Measurements from ENCODE around the gene AGAP1.

Gene AGAP1

DNA sequence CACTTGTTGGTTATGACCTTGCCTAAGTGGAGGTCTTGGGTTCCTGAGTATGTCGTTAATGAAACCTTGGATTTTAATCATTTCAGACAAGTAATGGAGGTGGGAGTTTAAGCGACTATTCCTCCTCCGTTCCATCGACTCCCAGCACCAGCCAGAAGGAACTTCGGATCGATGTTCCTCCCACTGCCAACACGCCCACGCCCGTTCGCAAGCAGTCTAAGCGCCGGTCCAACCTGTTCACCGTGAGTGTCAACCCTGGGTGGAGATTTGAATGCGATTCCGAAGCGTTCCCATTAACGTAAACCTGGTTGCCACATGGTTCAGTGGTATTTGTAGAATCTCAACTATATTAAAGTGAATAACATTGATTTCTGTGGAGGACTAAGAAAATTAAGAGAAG lies 305.4 kb downstream of the AGAP1 start:
- no peak overlapping the region for H3K27ac Mint-ChIP-seq
- DNase-seq, result no peak

GRCh38 chr2:235802542-235802941 lies 308.7 kb downstream of the AGAP1 start:
- H3K27ac Mint-ChIP-seq, result no peak overlapping the region
- ATAC-seq (no peak), DNase-seq (no peak)
- H3K27me3 Mint-ChIP-seq, result peaks cover 2% of the 10 kb centered on the region
- H3K4me1 Mint-ChIP-seq, result no peaks in the 10 kb centered on the region
- no peaks in the 10 kb centered on the region for H3K36me3 Mint-ChIP-seq (ENCODE audit: low read depth)
- no peak overlapping the region for H3K4me3 Mint-ChIP-seq
- H3K9me3 Mint-ChIP-seq, result no peaks in the 10 kb centered on the region

More for the DNA sequence above, 305.4 kb downstream of the AGAP1 start:
- H3K27me3 Mint-ChIP-seq, result peaks cover 3% of the 10 kb centered on the region
- no peaks in the 10 kb centered on the region for H3K9me3 Mint-ChIP-seq
- no peak for ATAC-seq
- no peaks in the 10 kb centered on the region for H3K4me1 Mint-ChIP-seq
- H3K4me3 Mint-ChIP-seq, result no peak overlapping the region
- no peaks in the 10 kb centered on the region for H3K36me3 Mint-ChIP-seq (ENCODE audit: low read depth)

GRCh38 chr2:235803028-235803427 lies 309.2 kb downstream of the AGAP1 start:
- Mint-ChIP-seq H3K4me1 (no peaks in the 10 kb centered on the region), H3K36me3 (ENCODE audit: low read depth) (no peaks in the 10 kb centered on the region), H3K27ac (no peak overlapping the region), H3K27me3 (no peaks in the 10 kb centered on the region), H3K4me3 (no peak overlapping the region), H3K9me3 (no peaks in the 10 kb centered on the region)
- no peak for DNase-seq
- no peak for ATAC-seq

GRCh38 chr2:235804676-235805075 lies 310.8 kb downstream of the AGAP1 start:
- Mint-ChIP-seq H3K27me3 (no peaks in the 10 kb centered on the region), H3K4me1 (no peaks in the 10 kb centered on the region), H3K36me3 (ENCODE audit: low read depth) (no peaks in the 10 kb centered on the region), H3K9me3 (no peaks in the 10 kb centered on the region), H3K27ac (no peak overlapping the region), H3K4me3 (no peak overlapping the region)
- no peak for ATAC-seq
- no peak for DNase-seq

- ATAC-seq (no peak), DNase-seq (no peak)
- H3K4me3 Mint-ChIP-seq, result no peak overlapping the region
- no peaks in the 10 kb centered on the region for H3K9me3 Mint-ChIP-seq
- H3K27ac Mint-ChIP-seq, result no peak overlapping the region
- H3K4me1 Mint-ChIP-seq, result no peaks in the 10 kb centered on the region
- no peaks in the 10 kb centered on the region for H3K36me3 Mint-ChIP-seq (ENCODE audit: low read depth)
- H3K27me3 Mint-ChIP-seq, result no peaks in the 10 kb centered on the region
Measured at GRCh38 chr2:235806986-235807750, 313.3 kb downstream of the AGAP1 start.

GRCh38 chr2:235808366-235808765 lies 314.5 kb downstream of the AGAP1 start:
- ATAC-seq, result no peak

GRCh38 chr2:235810252-235810651 lies 316.4 kb downstream of the AGAP1 start:
- no peaks in the 10 kb centered on the region for H3K9me3 Mint-ChIP-seq
- DNase-seq (no peak), ATAC-seq (no peak)
- H3K4me1 Mint-ChIP-seq, result no peaks in the 10 kb centered on the region
- no peaks in the 10 kb centered on the region for H3K27me3 Mint-ChIP-seq
- H3K27ac Mint-ChIP-seq, result no peak overlapping the region
- no peaks in the 10 kb centered on the region for H3K36me3 Mint-ChIP-seq (ENCODE audit: low read depth)
- H3K4me3 Mint-ChIP-seq, result no peak overlapping the region

More at GRCh38 chr2:235808366-235808765, 314.5 kb downstream of the AGAP1 start:
- H3K36me3 Mint-ChIP-seq (ENCODE audit: low read depth), result no peaks in the 10 kb centered on the region
- H3K4me3 Mint-ChIP-seq, result no peak overlapping the region
- H3K9me3 Mint-ChIP-seq, result no peaks in the 10 kb centered on the region
- DNase-seq, result no peak
- no peak overlapping the region for H3K27ac Mint-ChIP-seq
- no peaks in the 10 kb centered on the region for H3K4me1 Mint-ChIP-seq
- H3K27me3 Mint-ChIP-seq, result no peaks in the 10 kb centered on the region

- DNase-seq (no peak), ATAC-seq (no peak)
- Mint-ChIP-seq H3K36me3 (ENCODE audit: low read depth) (no peaks in the 10 kb centered on the region), H3K4me3 (no peak overlapping the region), H3K9me3 (no peaks in the 10 kb centered on the region), H3K27ac (no peak overlapping the region), H3K4me1 (no peaks in the 10 kb centered on the region), H3K27me3 (no peaks in the 10 kb centered on the region)
Measured at GRCh38 chr2:235810846-235811245, 317.0 kb downstream of the AGAP1 start.

DNA sequence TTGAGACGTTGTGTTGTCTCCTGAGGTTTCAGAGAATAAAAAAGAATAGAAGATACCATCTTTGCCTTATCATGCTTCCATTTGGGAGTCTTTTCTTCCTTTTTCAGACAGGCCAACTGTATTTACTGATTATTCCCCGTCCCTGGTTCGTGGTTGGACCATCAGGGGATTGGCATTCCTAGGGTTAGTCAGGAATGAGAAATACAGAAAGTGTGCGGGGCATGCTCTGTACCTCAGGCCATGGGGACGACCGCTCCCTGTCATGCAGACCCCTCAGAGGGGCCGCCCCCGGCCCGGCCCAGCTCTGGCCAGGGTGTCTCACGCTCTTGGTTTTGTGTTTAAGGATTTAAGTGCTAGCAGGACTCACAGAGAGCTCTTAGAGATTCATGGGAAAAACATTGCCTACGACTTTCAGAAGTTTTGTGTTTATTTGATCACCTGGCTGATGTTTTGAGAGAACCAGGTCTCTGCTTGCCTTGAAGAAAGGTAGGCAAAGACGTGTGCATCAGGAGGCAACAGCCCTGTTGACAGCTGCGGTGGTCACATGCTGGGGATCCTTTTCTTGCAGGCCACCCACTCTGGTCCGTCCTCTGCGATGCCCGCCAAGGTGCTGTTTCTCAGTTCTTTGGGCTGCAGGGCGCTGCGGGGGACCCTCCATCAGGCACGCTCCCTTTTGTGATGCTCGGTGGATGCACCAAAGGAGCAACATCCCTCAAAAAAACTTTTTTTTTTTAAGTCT lies 317.8 kb downstream of the AGAP1 start:
- no peak for DNase-seq

DNA sequence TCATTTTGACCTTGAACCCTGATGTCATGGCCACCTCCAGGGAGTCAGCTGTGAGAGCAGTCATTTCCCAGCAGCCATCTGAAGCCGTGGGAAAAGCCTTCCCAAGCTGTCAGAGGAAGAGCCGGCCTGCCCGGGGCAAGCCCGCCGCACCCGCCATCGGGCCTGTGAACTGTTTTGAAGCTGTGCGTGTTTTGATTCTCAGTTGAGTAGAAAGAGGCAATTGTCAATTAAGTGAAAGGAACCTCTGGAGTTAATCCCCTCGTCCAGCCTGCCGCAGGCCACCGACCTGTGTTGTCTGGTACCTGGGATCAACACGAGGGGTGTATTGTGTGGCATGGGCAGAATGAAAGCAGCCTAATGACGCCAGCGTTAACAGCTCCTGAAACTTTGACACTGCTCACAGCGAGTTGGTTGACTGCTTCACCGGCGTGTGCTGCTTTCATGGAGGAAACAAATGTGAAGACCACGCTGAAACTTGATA lies 318.4 kb downstream of the AGAP1 start:
- ATAC-seq (no peak), DNase-seq (no peak)
- H3K36me3 Mint-ChIP-seq (ENCODE audit: low read depth), result no peaks in the 10 kb centered on the region
- H3K4me3 Mint-ChIP-seq, result no peak overlapping the region
- H3K9me3 Mint-ChIP-seq, result no peaks in the 10 kb centered on the region
- no peaks in the 10 kb centered on the region for H3K27me3 Mint-ChIP-seq
- no peaks in the 10 kb centered on the region for H3K4me1 Mint-ChIP-seq
- H3K27ac Mint-ChIP-seq, result no peak overlapping the region

More for the DNA sequence above, 317.8 kb downstream of the AGAP1 start:
- Mint-ChIP-seq H3K4me1 (no peaks in the 10 kb centered on the region), H3K4me3 (no peak overlapping the region), H3K36me3 (ENCODE audit: low read depth) (no peaks in the 10 kb centered on the region), H3K27ac (no peak overlapping the region), H3K9me3 (no peaks in the 10 kb centered on the region), H3K27me3 (no peaks in the 10 kb centered on the region)
- ATAC-seq, result no peak

GRCh38 chr2:235813398-235813797 lies 319.6 kb downstream of the AGAP1 start:
- H3K27me3 Mint-ChIP-seq, result no peaks in the 10 kb centered on the region
- ATAC-seq (no peak), DNase-seq (no peak)
- no peaks in the 10 kb centered on the region for H3K9me3 Mint-ChIP-seq
- H3K36me3 Mint-ChIP-seq (ENCODE audit: low read depth), result no peaks in the 10 kb centered on the region
- no peaks in the 10 kb centered on the region for H3K4me1 Mint-ChIP-seq
- no peak overlapping the region for H3K4me3 Mint-ChIP-seq
- H3K27ac Mint-ChIP-seq, result no peak overlapping the region

DNA sequence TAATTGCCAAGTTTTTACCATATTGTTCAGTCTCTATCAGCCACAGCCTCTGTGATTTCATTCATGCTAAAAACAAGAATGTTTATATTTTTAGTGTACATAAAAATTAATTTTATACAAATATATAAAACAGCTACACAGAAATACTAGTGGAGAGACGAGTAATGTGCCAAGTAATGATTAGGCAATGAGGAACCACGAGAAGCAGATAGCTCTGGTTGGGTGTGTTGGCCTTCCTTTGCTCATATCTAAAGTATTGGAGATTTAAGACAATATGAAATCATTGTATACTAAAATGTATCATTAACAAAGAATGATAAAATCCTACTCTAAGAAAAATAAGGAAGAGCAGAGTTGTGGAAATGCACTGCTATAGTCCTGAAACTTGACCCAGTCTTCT lies 326.7 kb downstream of the AGAP1 start:
- ATAC-seq (no peak), DNase-seq (no peak)
- Mint-ChIP-seq H3K27me3 (no peaks in the 10 kb centered on the region), H3K4me1 (no peaks in the 10 kb centered on the region), H3K4me3 (no peak overlapping the region), H3K9me3 (peaks cover 4% of the 10 kb centered on the region), H3K36me3 (ENCODE audit: low read depth) (no peaks in the 10 kb centered on the region), H3K27ac (no peak overlapping the region)

- DNase-seq, result no peak
- H3K4me1 Mint-ChIP-seq, result no peaks in the 10 kb centered on the region
- H3K27ac Mint-ChIP-seq, result no peak overlapping the region
- H3K36me3 Mint-ChIP-seq (ENCODE audit: low read depth), result no peaks in the 10 kb centered on the region
- H3K4me3 Mint-ChIP-seq, result no peak overlapping the region
- H3K9me3 Mint-ChIP-seq, result peaks cover 4% of the 10 kb centered on the region
- no peaks in the 10 kb centered on the region for H3K27me3 Mint-ChIP-seq
- ATAC-seq, result no peak
Measured at GRCh38 chr2:235824331-235824730, 330.5 kb downstream of the AGAP1 start.

- H3K36me3 Mint-ChIP-seq (ENCODE audit: low read depth), result no peaks in the 10 kb centered on the region
- H3K27ac Mint-ChIP-seq, result no peak overlapping the region
- no peaks in the 10 kb centered on the region for H3K27me3 Mint-ChIP-seq
- no peak for DNase-seq
- peaks cover 4% of the 10 kb centered on the region for H3K9me3 Mint-ChIP-seq
- no peaks in the 10 kb centered on the region for H3K4me1 Mint-ChIP-seq
- no peak for ATAC-seq
- no peak overlapping the region for H3K4me3 Mint-ChIP-seq
Measured at GRCh38 chr2:235825946-235826345, 332.1 kb downstream of the AGAP1 start.

DNA sequence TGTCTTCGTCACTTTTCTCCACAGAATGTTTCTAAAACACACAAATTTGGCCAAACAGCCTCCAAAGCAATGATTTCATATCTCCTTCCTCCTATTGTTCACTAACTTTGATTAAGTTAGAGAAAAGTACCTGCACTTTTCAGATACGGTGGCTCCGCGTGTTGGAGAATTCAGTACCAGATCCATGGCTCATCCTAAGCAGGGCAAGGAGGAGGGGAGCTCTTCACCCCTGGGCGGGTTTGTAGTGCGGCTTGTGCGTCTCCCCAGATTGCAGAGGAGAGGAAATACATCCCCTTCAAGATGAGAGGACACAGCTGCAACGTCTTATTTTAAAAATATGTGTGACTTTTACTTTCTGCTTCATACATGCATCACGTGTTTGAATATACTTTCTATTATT lies 333.0 kb downstream of the AGAP1 start:
- Mint-ChIP-seq H3K27me3 (no peaks in the 10 kb centered on the region), H3K4me1 (no peaks in the 10 kb centered on the region), H3K36me3 (ENCODE audit: low read depth) (no peaks in the 10 kb centered on the region), H3K27ac (no peak overlapping the region), H3K9me3 (peaks cover 4% of the 10 kb centered on the region), H3K4me3 (no peak overlapping the region)
- ATAC-seq (no peak), DNase-seq (no peak)
